HG02884 (cell line): ENCODE measurements around the gene SEPTIN10.
"Not testable (repeated sequence)": the region's sequence is repeated elsewhere in the genome, so short reads cannot be mapped to it uniquely, and the experiment has no call there.

Experiments used
- ATAC-seq: cut with Tn5 transposase; IDR thresholded peaks from one replicate; pipeline ENCODE4 v1.9.1; 2021; ENCODE audit warnings: mild to moderate bottlenecking, moderate library complexity; ENCODE audit not compliant: unreplicated experiment

Gene SEPTIN10

DNA sequence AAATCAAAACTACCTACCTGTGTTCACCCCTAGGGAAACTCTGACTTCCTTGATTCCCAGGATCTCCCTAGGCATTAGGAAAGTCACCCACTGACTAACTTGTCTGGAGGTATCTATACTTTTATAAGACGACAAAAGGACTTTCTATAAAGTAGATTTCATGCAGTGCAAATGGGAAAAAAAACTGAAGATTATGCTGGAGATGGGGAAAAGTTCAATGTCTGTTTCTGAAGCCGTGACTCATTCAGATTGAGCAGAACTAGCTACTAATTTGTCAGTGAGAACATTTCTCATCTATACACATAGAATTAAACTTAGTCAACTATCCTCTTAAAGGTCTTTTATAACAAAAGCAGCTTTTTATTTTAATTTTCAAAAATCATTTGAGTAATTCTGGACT, 6.0 kb downstream of the SEPTIN10 start:
- no peak for ATAC-seq

DNA sequence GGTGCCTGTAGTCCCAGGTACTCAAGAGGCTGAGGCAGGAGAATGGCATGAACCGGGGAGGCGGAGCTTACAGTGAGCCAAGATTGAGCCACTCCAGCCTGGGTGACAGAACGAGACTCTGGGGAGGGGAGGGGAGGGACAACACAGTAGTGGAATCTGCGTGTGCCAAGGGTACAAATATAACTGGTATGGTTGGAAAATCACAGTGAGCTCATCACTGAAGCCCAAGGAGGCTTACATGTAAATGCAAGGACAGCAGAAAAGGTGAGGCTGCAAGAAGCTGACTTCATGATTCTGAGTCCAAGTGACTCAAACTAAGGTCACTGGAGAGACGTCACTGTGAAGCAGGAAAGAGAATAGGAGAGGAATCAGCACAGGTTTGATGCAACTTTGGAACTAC, 9.2 kb downstream of the SEPTIN10 start:
- ATAC-seq, result no peak

DNA sequence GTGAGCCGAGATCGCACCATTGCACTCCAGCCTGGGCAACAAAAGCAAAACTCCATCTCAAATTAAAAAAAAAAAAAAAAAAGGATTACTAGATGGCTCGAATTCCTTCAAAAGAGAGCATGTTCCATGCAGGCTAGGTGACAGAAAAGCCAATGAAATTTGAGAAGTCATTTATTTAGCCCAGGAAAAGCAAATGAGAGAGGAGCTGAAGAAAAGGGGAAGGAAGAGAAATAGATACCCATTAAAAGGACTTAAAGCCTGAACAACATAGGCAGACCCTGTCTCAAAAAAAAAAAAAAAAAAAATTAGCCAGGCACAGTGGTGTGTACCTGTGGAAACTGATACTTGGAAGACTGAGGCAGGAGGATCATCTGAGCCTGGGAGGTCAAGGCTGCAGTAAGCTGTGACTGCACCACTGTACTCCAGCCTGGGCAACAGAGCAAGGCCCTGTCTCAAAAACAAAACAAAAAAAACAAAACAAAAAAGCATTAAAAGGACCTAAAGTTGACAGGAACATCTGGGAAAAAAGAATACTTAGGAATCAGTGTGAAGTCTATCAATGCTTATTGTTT, 11.1 kb downstream of the SEPTIN10 start:
- ATAC-seq, result no peak

GRCh38 chr2:109601783-109602182, 12.0 kb downstream of the SEPTIN10 start:
- ATAC-seq, result no peak

GRCh38 chr2:109597283-109597682, 16.5 kb downstream of the SEPTIN10 start:
- no peak for ATAC-seq

DNA sequence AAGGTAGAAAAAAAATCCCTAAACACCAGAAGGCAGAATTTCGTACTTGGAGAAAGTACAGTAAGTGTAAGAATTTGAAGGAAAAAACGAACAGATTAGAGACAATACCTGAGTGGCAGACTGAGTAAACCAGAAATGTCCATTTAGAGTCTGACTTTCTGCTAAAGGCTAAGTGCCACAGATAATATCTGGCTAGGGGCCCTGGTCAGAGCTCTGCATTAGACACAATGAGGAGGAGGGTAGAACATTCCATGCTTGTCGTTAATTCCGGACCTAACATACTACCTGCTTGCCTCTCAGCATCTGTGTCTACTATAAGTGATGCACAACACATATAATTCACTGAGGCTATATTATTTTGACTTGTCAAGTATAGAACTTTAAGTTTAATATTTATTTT, 18.1 kb downstream of the SEPTIN10 start:
- ATAC-seq, result no peak

- no peak for ATAC-seq
These were observed 19.4 kb downstream of the SEPTIN10 start for GRCh38 chr2:109594246-109594885.

DNA sequence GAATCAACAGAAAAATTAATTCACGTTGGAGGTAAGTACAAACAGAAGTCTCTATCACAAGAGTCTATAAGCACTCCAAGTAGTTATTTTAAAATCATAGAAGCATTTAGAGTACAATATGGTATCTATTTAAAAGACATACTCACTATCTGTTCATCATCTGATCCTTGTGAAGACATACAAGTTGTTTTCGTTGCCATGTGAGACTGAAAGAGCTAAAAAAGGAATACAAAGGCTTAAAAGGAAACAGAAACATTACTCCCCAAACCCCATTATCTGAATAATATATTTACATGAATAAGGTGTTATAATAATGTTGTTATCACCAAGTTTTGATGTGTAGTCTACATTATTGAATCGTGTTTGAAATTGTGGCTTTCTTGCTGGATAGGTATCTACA, 20.9 kb downstream of the SEPTIN10 start:
- ATAC-seq, result no peak

GRCh38 chr2:109591206-109591605, 22.6 kb downstream of the SEPTIN10 start:
- no peak for ATAC-seq

DNA sequence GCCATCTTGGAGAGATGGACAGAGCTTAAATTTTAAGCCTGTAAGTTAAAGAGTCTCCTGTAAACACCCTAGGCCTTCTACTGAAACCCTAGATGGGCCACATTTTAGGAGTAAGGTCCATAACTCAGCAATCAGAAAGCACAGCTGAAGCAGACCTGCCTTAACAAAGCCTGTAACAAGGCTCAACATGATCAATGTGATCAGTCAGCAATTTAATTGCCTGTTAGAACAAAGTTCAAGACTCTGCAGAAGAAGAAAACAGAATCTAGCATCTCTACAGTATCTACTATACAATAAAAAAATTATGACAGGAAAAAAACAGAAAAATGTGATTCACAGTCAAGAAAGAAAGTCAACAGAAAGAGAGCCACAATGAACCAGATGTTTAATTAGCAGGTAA, 27.1 kb downstream of the SEPTIN10 start:
- no peak for ATAC-seq

DNA sequence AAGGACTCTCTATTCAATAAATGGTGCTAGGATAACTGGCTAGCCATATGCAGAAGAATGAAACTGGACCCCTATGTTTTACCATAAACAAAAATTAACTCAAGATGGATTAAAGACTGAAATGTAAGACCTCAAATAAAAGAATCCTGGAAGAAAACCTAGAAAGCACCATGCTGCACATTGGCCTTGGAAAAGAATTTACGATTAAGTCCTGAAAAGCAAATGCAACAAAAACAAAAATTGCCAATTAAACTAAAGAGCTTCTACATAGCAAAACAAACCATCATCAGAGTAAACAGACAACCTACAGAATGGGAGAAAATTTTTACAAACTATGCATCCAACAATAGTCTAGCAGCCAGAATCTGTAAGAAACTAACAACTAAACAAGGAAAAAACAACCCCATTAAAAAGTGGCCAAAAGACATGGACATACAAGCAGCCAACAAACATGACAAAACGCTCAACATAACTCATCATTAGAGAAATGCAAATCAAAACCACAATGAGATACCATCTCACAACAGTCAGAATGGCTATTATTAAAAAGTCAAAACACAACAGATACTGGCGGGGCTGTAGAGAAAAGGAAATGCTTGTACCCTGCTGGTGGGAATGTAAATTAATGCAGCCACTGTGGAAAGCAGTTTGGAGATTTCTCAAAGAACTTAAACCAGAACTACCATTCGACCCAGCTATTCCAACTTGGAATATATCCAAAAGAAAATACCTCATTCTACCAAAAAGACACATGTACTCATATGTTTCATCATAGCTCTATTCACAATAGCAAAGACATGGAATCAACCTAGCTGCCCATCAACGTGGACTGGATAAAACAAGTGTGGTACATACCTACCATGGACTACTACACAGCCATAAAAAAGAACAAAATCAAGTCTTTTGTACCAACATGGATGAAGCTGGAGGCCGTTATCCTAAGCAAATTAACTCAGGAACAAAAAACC, 30.6 kb downstream of the SEPTIN10 start:
- no peak for ATAC-seq

GRCh38 chr2:109577630-109578029, 36.1 kb downstream of the SEPTIN10 start:
- not testable (repeated sequence) for ATAC-seq

GRCh38 chr2:109575373-109575772, 38.4 kb downstream of the SEPTIN10 start:
- ATAC-seq, result no peak

DNA sequence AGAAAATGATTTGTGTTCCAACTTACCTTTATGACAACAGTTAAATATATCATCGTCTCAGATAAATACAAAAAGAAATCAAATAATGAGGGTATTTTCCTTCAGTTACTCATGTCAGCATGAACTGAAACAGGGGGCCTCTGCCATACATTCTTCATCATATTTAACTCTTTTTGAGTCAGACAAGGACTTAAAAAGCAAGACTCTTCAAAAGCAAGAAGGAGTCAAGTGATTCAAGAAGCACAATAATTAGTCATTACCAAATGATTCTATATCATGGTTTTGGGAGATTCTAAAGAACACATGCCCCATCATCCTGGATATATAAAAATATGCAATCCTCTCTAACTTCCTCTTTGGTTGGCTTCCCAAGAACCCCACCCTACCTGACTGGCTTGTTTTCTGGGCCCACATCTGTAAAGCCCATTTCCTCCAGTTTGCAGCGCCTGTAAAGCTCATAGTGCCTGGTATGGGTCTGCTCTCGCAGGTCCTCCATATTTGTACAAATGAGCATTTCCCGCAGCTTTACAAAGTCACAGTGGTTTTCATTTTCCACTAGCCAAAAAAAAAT, 49.7 kb downstream of the SEPTIN10 start:
- ATAC-seq, result no peak

GRCh38 chr2:109563288-109563687, 50.5 kb downstream of the SEPTIN10 start:
- ATAC-seq, result no peak

DNA sequence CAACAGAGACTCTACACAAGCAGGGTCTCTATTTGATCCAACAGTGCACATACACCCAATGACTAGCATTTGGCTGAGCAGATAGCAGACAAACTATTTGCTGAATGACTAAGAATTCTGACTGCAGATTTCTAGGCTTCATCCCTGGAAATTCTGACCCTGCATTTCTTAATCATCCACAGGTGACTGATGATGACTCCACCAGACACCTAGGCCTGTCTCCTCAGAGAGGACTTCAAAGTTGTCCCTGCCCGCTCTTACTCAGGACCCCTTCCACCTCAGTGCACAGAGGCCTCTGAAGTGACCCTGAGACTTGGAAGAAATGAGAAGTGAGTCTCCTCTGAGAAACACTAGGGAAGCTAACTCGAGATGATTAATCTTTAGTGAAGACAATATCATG, 51.3 kb downstream of the SEPTIN10 start:
- ATAC-seq, result no peak

DNA sequence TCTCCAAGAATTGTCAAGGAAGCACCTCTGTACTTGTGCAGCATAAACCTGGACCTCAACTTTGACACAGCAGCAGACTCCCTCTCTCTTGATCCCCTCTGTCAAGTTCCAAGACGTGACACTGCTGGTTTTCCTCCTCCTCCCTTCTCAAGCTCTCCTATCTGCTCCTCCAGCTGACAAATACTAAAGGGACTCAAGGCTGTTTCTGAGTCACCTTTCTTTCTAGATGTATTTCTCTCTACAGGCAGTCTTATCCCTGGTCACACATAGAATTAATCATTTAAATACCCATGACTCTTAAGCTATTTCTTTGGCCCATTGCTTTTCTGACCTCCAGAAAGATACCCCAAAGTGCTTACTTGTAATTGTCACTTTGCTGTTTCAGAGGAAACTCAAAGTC, 53.5 kb downstream of the SEPTIN10 start:
- ATAC-seq, result no peak

- ATAC-seq, result no peak
These were observed 55.5 kb downstream of the SEPTIN10 start for GRCh38 chr2:109558076-109558882.

- no peak for ATAC-seq
These were observed 56.5 kb downstream of the SEPTIN10 start for GRCh38 chr2:109557309-109557708.

GRCh38 chr2:109555346-109555900, 58.3 kb downstream of the SEPTIN10 start:
- no peak for ATAC-seq
